SJSA1 (cell line): ENCODE data around the gene SAMD3. TPM values are rescaled to one million over a fixed set of nuclear protein-coding genes. Genes with fewer than 3 reads are reported as not detected.
"Not testable (repeated sequence)": the region's sequence is repeated elsewhere in the genome, so short reads cannot be mapped to it uniquely, and the experiment has no call there.

Experiments used
- DNase-seq, 2 experiments: peaks; one replicate each; pipeline ENCODE4 v3.0.0-alpha.2; 2015 to 2020; ENCODE audit warnings: low spot score in 2 of 2, low read depth in 1 of 2
- H3K27ac ChIP-seq: fragments of 250-450 bp; sonication (Bioruptor Pico); 2 replicates; pipeline ENCODE4 v1.5.1; 2020; ENCODE audit warnings: mild to moderate bottlenecking, moderate library complexity
- H3K27me3 ChIP-seq: fragments of 250-450 bp; sonication (Bioruptor Pico); replicated peaks from 2 replicates; pipeline ENCODE4 v1.5.1; 2020; ENCODE audit warnings: mild to moderate bottlenecking, moderate library complexity
- H3K36me3 ChIP-seq: fragments of 250-450 bp; sonication (Bioruptor Pico); 2 replicates; pipeline ENCODE4 v1.5.1; 2020; ENCODE audit warnings: mild to moderate bottlenecking
- H3K4me1 ChIP-seq: fragments of 250-450 bp; sonication (Bioruptor Pico); replicated peaks from 2 replicates; pipeline ENCODE4 v1.6.1; 2021; ENCODE audit warnings: mild to moderate bottlenecking
- H3K4me3 ChIP-seq: fragments of 250-450 bp; sonication (Bioruptor Pico); 2 replicates; pipeline ENCODE4 v1.5.1; 2020; ENCODE audit warnings: mild to moderate bottlenecking
- H3K9me3 ChIP-seq: fragments of 250-450 bp; sonication (Bioruptor Pico); replicated peaks from 2 replicates; pipeline ENCODE4 v1.5.1; 2020; ENCODE audit warnings: mild to moderate bottlenecking
- total RNA-seq: library from RNA; depleted of rRNA; stranded (reverse); fragments of >200 nt; shearing (Covaris generic); gene quantifications from 2 replicates; pipeline ENCODE4 v1.2.3, GENCODE V29; 2014; rRNA removed

The SAMD3 gene, protein sequence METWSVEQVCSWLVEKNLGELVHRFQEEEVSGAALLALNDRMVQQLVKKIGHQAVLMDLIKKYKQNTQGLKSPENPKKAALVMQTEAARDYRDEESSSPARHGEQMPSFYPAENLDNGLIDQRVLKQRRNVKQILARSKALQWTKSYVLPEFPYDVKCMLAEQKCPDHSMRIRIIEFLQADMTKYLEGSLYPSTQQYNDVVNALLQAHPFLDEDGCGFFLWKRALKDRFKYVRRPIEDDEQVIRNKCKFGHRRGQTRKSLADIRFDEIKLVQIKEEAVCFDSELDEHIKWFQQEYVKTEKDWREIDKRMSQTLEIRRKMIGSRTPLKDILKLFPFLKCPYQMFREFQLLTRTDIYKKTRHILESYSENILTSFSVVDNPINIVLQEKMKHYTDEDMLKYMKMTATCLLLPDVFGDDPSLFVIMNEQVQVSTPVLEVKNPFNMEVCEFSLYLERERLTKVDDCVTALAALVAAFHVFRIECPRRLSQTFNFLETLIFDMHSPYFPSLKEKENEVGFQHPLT
- 0.29 TPM in 1 of 2 replicates, not detected in the other for total RNA-seq

DNA sequence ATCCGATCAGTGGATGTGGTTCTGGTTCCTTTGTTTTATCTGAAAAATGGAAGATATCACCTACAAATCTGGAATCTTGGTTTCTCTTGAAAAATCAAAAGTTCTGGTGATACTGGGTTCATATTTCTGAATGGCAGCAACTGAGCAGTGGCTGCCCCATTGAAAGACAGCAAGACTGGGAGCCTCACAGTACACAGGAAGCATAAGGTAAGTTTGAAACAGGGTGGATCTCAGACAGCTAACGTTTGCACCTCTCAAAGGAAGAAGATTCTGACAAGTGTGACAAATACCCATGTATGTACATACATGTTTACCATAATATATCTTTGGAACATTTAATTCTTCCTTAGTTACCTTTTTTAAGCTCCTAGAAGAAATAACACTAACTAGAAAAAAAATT, at the start of gene SAMD3:
SAMD3 (minus strand) TSS at position 177 of the 400 bp plus-strand sequence. CDS start 7,678 bp downstream, outside the sequence.
- no peak for DNase-seq
- no peak within 1 kb of the TSS for H3K27ac ChIP-seq
- no peaks in the 10 kb centered on the region for H3K36me3 ChIP-seq
- no peaks in the 10 kb centered on the region for H3K9me3 ChIP-seq
- H3K27me3 ChIP-seq = no peaks in the 10 kb centered on the region
- no peaks in the 10 kb centered on the region for H3K4me1 ChIP-seq
- no peak within 1 kb of the TSS for H3K4me3 ChIP-seq

DNA sequence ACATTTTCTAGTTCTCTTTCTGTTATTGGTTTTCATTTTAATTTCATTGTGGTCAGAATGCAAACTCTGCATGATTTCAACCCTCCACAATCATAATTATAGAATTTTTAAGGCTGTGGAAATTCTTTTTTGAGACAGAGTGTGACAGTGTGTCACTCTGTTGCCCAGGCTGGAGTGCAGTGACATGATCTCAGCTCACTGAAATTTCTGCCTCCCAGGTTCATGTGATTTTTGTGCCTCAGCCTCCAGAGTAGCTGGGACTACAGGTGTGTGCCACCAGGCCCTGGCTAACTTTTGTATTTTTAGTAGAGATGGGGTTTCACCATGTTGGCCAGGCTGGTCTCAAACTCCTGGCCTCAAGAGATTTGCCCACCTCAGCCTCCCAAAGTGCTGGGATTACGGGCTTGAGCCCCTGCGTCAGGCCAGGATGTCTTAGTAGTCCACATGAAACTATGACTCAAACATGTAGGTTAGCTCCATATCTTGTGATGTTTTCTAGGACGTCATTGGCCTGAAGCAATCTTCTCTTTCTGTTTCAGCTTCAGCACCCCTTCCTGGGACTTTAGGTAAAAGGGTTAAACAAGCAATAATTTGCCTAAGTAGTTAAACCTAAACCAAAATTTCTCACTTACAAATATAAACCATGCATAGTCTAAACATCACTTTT, 47.4 kb upstream of the SAMD3 start:
- H3K36me3 ChIP-seq = no peaks in the 10 kb centered on the region
- H3K9me3 ChIP-seq = no peaks in the 10 kb centered on the region
- no peaks in the 10 kb centered on the region for H3K4me1 ChIP-seq
- H3K27me3 ChIP-seq = no peaks in the 10 kb centered on the region
- DNase-seq = no peak
- H3K27ac ChIP-seq = no peak overlapping the region
- H3K4me3 ChIP-seq = no peak overlapping the region

DNA sequence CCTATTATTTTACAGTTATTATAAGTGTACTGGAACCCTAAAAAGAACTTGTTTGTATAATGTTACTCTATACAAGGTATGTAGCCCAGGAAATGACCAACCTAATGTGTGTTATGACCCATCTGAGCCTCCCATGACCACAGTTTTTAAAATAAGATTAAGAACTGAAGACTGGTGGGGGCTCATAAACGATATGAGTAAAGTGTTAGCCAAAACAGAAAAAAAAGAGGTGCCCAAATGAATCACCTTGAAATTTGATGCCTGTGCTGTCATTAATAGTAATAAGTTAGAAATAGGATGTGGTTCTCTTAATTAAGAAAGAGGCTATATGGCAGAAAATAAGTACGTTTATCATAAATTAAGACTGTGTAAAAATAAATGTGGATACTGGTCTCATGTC, 42.8 kb upstream of the SAMD3 start:
- H3K4me3 ChIP-seq, H3K27me3 ChIP-seq, H3K36me3 ChIP-seq, H3K9me3 ChIP-seq, DNase-seq, H3K27ac ChIP-seq, H3K4me1 ChIP-seq: not testable (repeated sequence)

DNA sequence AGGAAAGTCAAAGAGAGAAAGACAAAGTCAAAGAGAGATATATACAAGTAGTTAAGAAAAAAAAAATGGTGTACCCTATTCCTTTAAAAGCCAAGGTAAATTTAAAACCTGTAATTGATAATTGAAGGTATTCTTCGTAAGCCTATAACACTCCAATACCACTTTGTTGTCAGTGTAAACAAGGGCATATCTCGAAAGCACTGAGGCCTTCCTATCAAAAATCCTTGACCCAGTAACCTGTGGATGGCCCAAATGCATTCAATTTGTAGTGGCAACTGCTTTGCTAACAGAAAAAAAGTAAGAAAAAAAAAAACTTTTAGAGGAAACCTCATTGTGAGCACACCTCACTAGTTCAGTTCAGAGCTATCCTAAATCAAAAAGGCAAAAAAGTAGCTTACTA, 39.3 kb upstream of the SAMD3 start:
- no peaks in the 10 kb centered on the region for H3K36me3 ChIP-seq
- H3K27ac ChIP-seq = no peak overlapping the region
- DNase-seq = no peak
- H3K4me1 ChIP-seq = no peaks in the 10 kb centered on the region
- no peaks in the 10 kb centered on the region for H3K27me3 ChIP-seq
- no peaks in the 10 kb centered on the region for H3K9me3 ChIP-seq
- no peak overlapping the region for H3K4me3 ChIP-seq

DNA sequence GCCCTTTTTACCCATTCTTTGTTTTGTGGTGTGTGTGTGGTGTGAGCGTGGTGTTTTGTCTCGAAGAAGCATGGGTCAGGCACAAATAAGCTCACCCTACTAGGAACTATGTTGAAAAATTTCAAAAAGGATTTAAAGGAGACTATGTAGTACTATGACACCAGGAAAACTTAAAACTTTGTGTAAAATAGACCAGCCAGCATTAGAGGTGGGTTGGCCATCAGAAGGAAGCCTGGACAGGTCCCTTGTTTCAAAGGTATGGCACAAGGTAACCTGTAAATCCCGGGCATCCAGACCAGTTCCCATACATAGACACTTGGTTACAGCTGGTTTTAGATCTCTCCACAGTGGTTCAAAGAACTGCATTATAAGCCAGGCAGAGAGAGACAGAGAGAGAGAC, 38.8 kb upstream of the SAMD3 start:
- not testable (repeated sequence) for H3K27ac ChIP-seq, H3K4me1 ChIP-seq, H3K9me3 ChIP-seq, DNase-seq, H3K4me3 ChIP-seq, H3K27me3 ChIP-seq, H3K36me3 ChIP-seq

DNA sequence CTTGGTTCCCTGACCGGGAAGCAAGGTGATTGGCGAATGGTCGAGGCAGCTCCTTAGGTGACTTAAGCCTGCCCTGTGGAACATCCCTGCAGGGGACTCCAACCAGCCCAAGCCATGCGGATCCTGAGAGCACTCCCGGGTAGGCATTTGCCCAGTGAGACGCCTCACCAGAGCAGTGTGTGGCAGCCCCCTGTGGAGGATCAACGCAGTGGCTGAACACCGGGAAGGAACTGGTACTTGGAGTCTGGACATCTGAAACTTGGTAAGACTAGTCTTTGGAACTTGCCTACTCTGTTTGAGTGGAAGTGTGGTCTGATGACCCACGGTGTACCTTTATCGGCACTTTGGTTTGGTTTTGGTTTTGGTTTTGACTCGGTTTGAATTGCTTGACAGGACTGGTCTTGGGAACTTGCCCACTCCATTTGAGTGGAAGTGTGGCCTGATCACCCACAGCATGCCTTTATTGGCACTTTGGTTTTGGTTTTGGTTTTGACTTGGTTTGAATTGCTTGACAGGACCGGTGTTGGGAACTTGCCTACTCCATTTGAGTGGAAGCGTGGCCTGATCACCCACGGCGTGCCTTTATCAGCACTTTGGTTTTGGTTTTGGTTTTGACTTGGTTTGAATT, 38.0 kb upstream of the SAMD3 start:
- H3K27ac ChIP-seq, H3K4me1 ChIP-seq, H3K27me3 ChIP-seq, H3K9me3 ChIP-seq, H3K36me3 ChIP-seq, H3K4me3 ChIP-seq, DNase-seq: not testable (repeated sequence)

DNA sequence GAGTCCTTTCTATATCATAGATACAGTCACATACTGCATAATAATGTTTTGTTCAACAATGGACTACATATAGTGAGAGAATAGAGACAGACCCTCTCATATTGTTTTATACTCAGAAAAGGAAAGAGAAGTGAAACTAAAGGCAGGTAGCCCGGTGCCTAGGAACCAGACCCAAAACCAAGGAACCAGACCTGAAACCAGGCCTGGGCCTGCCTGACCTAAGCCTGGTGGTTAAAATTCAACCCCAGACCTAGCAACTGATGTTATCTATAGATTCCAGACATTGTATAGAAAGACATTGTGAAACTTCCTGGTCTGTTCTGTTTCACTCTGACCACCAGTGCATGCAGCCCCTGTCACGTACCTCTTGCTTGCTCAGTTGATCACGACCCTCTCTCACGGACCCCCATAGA, 37.3 kb upstream of the SAMD3 start:
- not testable (repeated sequence) for H3K9me3 ChIP-seq, H3K4me3 ChIP-seq, H3K36me3 ChIP-seq, H3K4me1 ChIP-seq, H3K27me3 ChIP-seq, DNase-seq, H3K27ac ChIP-seq

DNA sequence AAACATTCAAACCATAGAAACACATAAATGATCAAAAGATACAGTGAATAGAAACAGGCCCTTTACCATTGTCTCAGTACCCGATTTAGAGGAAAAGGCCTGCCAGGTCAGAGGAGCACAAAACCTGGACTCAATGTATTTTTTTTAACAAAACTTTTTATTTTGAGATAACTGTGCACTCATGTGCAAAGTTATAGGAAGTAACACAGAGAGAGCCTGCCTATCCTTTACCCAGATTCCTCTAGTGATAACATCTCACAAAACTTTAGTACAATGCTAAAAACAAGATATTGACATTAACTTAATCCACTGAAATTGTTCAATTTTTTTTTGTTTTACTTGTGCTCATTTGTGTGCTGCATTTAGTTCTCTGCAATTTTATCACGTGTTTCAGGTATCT, 36.8 kb upstream of the SAMD3 start:
- Histone ChIP-seq H3K27me3 (no peaks in the 10 kb centered on the region), H3K36me3 (no peaks in the 10 kb centered on the region), H3K9me3 (no peaks in the 10 kb centered on the region), H3K4me1 (no peaks in the 10 kb centered on the region), H3K27ac (no peak overlapping the region), H3K4me3 (no peak overlapping the region)
- no peak for DNase-seq

DNA sequence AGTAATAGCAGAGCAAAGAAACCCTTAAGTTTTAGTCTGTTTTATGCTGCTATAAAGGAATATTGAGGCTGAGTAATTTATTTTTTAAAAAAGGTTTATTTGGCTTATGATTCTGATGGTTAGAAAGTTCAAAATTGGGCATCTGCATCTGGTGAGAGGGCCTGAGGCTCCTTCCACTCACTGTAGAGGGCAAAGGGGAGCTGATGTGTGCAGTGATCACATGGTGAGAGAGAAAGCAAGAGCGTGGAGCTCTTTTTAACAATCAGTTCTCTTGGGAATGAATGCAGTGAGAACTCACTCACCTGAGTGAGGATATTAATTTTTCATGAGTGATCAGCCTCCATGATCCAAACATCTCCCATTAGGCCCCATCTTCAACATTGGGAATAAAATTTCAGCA, 36.4 kb upstream of the SAMD3 start:
- DNase-seq = no peak
- no peak overlapping the region for H3K27ac ChIP-seq
- no peaks in the 10 kb centered on the region for H3K36me3 ChIP-seq
- no peak overlapping the region for H3K4me3 ChIP-seq
- no peaks in the 10 kb centered on the region for H3K27me3 ChIP-seq
- no peaks in the 10 kb centered on the region for H3K4me1 ChIP-seq
- H3K9me3 ChIP-seq = no peaks in the 10 kb centered on the region

DNA sequence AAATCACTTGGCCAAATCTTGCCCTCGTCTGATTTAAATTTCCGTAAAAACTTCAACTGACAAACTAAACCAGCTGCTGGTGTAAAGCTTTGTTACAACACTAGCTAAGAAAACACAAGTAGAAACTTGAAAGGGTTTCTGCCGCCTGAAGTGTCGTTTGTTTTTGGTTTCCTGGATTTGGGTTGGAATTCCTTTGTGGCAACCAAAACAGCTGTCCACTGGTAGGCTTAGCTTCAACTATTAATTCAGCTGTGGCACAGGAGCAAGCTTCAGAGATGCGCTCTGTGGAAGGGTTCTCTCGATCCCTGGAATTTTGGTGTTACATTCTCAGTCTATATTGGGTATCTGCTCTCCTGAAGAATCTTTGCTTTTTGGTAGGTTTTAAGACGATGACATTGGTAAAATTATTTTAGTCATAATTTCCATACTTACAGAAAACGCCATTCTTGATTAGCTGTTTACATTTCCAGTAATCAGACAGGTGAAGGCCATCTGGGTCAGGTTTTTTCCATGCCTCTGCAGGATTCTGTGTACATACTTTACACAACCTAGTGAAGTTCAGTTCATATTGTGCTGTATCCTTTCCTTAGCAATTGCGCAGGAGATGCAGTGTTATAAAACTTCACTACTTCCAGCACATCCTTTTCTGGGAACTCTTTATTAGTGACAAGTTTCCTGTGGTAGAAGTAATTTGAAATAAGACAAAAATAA, 29.9 kb upstream of the SAMD3 start:
- no peaks in the 10 kb centered on the region for H3K4me1 ChIP-seq
- H3K4me3 ChIP-seq = no peak overlapping the region
- no peaks in the 10 kb centered on the region for H3K9me3 ChIP-seq
- H3K36me3 ChIP-seq = no peaks in the 10 kb centered on the region
- H3K27me3 ChIP-seq = no peaks in the 10 kb centered on the region; the same call in 1 of the 2 replicates
- no peak overlapping the region for H3K27ac ChIP-seq
- DNase-seq = no peak

DNA sequence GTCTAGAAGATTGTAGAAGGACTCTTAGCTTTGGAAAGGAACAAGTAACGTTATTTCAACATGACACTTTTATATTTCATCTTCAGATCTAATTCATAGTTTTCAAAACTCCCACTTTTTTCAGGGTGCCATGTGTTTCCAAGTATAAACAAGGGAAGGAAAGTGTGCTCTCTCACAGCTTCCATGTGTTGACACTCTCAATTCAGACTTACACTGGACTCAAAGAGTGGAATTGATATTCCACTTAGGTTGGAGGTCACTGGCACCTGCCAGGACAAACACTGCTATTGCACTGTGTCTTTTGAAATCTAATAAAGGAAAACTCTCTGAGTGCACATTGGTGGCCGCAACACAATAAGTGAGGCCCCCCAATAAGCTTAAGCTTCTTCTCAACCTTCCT, 22.5 kb upstream of the SAMD3 start:
- DNase-seq = no peak
- Histone ChIP-seq H3K27me3 (no peaks in the 10 kb centered on the region), H3K9me3 (no peaks in the 10 kb centered on the region), H3K27ac (no peak overlapping the region), H3K4me3 (no peak overlapping the region), H3K4me1 (no peaks in the 10 kb centered on the region), H3K36me3 (no peaks in the 10 kb centered on the region)

DNA sequence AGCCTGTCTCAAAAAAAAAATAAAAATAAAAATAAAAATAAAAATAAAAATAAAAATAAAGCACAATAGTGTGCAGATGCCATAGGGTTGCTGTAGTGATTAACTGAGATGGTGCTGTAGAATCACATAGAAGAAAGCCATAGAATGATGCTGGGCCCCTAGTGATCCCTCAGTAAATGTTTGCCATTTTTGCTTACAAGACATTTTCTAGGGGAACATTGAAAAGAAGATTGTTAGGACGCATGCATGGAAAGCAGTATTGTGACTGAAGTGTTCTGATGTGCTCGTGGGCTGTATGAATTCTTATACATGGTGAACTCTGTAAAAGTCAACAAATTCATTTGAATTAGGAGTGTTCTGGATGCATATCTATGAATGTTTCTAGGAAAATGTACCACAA, 22.0 kb upstream of the SAMD3 start:
- DNase-seq = no peak
- Histone ChIP-seq H3K4me1 (no peaks in the 10 kb centered on the region), H3K36me3 (no peaks in the 10 kb centered on the region), H3K27ac (no peak overlapping the region), H3K4me3 (no peak overlapping the region), H3K9me3 (no peaks in the 10 kb centered on the region), H3K27me3 (no peaks in the 10 kb centered on the region)

DNA sequence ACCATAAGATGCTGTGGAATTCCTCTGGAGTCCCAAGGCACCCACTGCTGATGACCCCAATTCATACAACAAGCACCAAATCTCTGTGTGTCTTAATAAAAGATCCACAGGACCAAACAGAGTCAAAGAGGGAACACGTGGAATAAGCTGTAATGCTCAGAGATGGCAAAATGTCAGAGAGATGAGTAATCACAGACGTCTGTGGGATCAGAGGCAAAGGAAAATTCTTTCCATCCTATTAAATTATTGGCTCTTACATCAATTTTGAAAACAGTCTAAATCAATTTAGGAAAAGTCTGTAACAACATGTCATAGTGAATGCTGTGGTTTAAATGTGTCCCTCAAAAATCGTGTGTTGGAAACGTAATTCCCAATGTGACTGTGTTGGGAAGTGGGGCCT, 17.5 kb upstream of the SAMD3 start:
- Histone ChIP-seq H3K36me3 (no peaks in the 10 kb centered on the region), H3K4me1 (no peaks in the 10 kb centered on the region), H3K9me3 (no peaks in the 10 kb centered on the region), H3K27me3 (no peaks in the 10 kb centered on the region), H3K27ac (no peak overlapping the region), H3K4me3 (no peak overlapping the region)
- DNase-seq = no peak
